MCF 10A (cell line): ENCODE results near the gene UNKL. TPM values are rescaled to one million over a fixed set of nuclear protein-coding genes. Genes with fewer than 3 reads are reported as not detected.

Experiments used
- BruUV-seq: library from RNA; stranded (reverse); fragments of 400-500 nt; replicated peaks from 2 replicates; lab custom pipeline; 2021; lab: Mats Ljungman, UMichigan
- CTCF ChIA-PET: fragments of 300-600 bp; sonication (Branson Sonifier 250); formaldehyde crosslinking; extraction: SDS; loops from one replicate; lab custom pipeline; 2021; ENCODE audit warnings: antibody characterized with exemption, inconsistent platforms; lab: Yijun Ruan, JAX
- POLR2A ChIA-PET: fragments of 300-600, 350-650 bp; sonication (Branson Sonifier 250); formaldehyde crosslinking; extraction: SDS; loops from one replicate; lab custom pipeline; 2020; ENCODE audit warnings: antibody characterized with exemption, inconsistent platforms; lab: Yijun Ruan, JAX
- DNase-seq: peaks from one replicate; pipeline ENCODE4 v3.0.0-alpha.2; 2018; ENCODE audit not compliant: unreplicated experiment
- H3K27ac Mint-ChIP-seq: one replicate; pipeline ENCODE4 v1.8.0; 2022; ENCODE audit warnings: mild to moderate bottlenecking, low read depth, mixed read lengths; ENCODE audit not compliant: unreplicated experiment
- H3K27me3 Mint-ChIP-seq: one replicate; pipeline ENCODE4 v1.8.0; 2022; ENCODE audit warnings: mixed read lengths; ENCODE audit not compliant: insufficient read depth, unreplicated experiment
- H3K36me3 Mint-ChIP-seq: one replicate; pipeline ENCODE4 v1.8.0; 2022; ENCODE audit warnings: mild to moderate bottlenecking, moderate library complexity, mixed read lengths; ENCODE audit not compliant: insufficient read depth, unreplicated experiment
- H3K4me1 Mint-ChIP-seq: one replicate; pipeline ENCODE4 v1.8.0; 2022; ENCODE audit warnings: mixed read lengths; ENCODE audit not compliant: insufficient read depth, unreplicated experiment
- H3K4me3 Mint-ChIP-seq: one replicate; pipeline ENCODE4 v1.8.0; 2022; ENCODE audit warnings: mild to moderate bottlenecking, moderate library complexity, mixed read lengths; ENCODE audit not compliant: unreplicated experiment
- H3K9me3 Mint-ChIP-seq: one replicate; pipeline ENCODE4 v1.8.0; 2022; ENCODE audit warnings: mixed read lengths; ENCODE audit not compliant: unreplicated experiment
- intact Hi-C: fragments of 100-400 bp; cut with micrococcal nuclease; formaldehyde crosslinking; loops from 2 replicates; pipeline ENCODE4 v1.14.1; 2022
- total RNA-seq: library from RNA; stranded (reverse); gene quantifications from 2 replicates; pipeline ENCODE4 v1.2.3, GENCODE V29; 2022
- TF ChIP-seq, protein P1 (sequence below): fragments of 200-600 bp; IDR thresholded peaks from one replicate; pipeline ENCODE4 v1.8.0; 2022; ENCODE audit warnings: antibody characterized with exemption, mild to moderate bottlenecking; ENCODE audit not compliant: unreplicated experiment

The UNKL gene
- total RNA-seq, 1 experiment from 2014 or later, result 12.3 TPM

DNA sequence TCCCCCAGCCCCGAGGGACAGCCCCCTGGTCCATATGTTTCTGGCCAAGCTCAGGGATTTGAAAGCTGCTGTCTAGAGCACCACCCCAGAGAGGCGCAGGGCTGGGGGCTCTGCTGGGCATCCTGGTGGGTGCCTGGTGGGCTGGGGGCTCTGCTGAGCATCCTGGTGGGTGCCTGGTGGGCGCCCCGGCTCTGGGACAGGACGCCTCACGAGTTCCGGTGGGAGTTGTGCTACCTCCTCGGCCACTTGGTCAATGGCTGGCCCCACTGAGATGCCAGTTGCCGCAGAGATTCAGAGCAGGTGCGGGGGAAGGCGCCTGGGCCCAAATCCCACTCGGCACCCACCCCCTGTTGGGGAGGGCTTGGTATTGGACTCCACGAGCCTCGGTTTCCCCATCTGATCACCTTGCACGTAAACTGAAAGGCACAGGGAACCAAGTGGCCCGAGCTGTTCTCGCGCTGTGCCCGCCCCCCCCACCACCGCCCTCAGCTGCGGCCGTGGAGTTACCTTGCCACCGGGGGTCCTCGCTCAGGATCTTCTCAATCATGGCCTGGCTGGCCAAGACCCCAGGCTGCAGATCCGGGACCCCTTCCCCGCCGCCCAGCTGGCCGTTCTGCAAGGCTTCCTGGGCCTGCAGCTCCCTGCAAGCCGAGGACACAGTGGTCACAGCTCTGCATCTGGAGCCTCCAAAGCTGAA is 13.3 kb downstream of the UNKL start:
- Mint-ChIP-seq H3K4me1 (no peaks in the 10 kb centered on the region), H3K27me3 (no peaks in the 10 kb centered on the region), H3K36me3 (peaks cover 21% of the 10 kb centered on the region), H3K9me3 (no peaks in the 10 kb centered on the region), H3K27ac (no peak overlapping the region), H3K4me3 (no peak overlapping the region)
- TF ChIP-seq, protein P1, sequence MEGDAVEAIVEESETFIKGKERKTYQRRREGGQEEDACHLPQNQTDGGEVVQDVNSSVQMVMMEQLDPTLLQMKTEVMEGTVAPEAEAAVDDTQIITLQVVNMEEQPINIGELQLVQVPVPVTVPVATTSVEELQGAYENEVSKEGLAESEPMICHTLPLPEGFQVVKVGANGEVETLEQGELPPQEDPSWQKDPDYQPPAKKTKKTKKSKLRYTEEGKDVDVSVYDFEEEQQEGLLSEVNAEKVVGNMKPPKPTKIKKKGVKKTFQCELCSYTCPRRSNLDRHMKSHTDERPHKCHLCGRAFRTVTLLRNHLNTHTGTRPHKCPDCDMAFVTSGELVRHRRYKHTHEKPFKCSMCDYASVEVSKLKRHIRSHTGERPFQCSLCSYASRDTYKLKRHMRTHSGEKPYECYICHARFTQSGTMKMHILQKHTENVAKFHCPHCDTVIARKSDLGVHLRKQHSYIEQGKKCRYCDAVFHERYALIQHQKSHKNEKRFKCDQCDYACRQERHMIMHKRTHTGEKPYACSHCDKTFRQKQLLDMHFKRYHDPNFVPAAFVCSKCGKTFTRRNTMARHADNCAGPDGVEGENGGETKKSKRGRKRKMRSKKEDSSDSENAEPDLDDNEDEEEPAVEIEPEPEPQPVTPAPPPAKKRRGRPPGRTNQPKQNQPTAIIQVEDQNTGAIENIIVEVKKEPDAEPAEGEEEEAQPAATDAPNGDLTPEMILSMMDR, result no peak
- ChIA-PET POLR2A (interaction anchor here (0.7 to 1.3 kb wide), 3 partner anchors 10 to 20 kb away, joined by 3 to 4 read pairs (median 3); no protein-coding TSS in a partner anchor), CTCF (interaction anchor here (0.5 to 0.6 kb wide), 2 partner anchors 39 to 207 kb away, joined by 3 to 4 read pairs; no protein-coding TSS in a partner anchor)
- DNase-seq, result no peak
- BruUV-seq, result no TSS peak
- intact Hi-C loops, result no loop called here

GRCh38 chr16:1398826-1399581 is 15.5 kb downstream of the UNKL start:
- Mint-ChIP-seq H3K27me3 (no peaks in the 10 kb centered on the region), H3K36me3 (peaks cover 25% of the 10 kb centered on the region), H3K9me3 (no peaks in the 10 kb centered on the region), H3K27ac (no peak overlapping the region), H3K4me1 (no peaks in the 10 kb centered on the region), H3K4me3 (no peak overlapping the region)
- no peak for DNase-seq
- intact Hi-C loops, result no loop called here
- TF ChIP-seq, protein P1, result no peak
- ChIA-PET POLR2A (no interaction called here), CTCF (no interaction called here)
- BruUV-seq, result no TSS peak

GRCh38 chr16:1398351-1398750 is 16.2 kb downstream of the UNKL start:
- H3K36me3 Mint-ChIP-seq, result peaks cover 20% of the 10 kb centered on the region
- intact Hi-C loops, result no loop called here
- no TSS peak for BruUV-seq
- POLR2A ChIA-PET, result interaction anchor here (1.4 kb wide), 1 partner anchor 10 kb away, joined by 4 read pairs; no protein-coding TSS in a partner anchor
- H3K27ac Mint-ChIP-seq, result no peak overlapping the region
- no peak overlapping the region for H3K4me3 Mint-ChIP-seq
- CTCF ChIA-PET, result no interaction called here
- no peaks in the 10 kb centered on the region for H3K27me3 Mint-ChIP-seq
- no peak for DNase-seq
- TF ChIP-seq, protein P1, result no peak
- H3K4me1 Mint-ChIP-seq, result no peaks in the 10 kb centered on the region
- H3K9me3 Mint-ChIP-seq, result no peaks in the 10 kb centered on the region

DNA sequence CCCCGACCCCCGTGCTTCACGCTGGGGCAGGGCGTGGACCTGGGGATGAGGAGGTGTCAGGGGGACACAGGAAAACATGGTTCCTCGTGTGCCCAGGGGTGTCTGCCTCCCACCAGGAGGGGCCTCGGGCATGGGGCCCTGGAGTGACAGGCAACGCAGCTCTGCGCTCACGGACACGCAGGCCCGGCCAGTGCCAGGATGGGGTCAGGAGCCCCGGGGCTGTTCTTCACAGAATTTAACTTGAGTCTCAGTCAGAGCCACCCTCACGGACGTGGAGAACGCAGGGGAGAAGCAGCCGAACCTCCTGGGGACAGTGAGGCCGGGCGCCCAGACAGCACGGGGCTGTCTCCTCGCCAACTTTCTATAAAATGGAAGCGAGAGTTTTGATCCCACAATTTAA is 16.7 kb downstream of the UNKL start:
- Mint-ChIP-seq H3K4me1 (no peaks in the 10 kb centered on the region), H3K36me3 (peaks cover 15% of the 10 kb centered on the region), H3K27ac (no peak overlapping the region), H3K27me3 (no peaks in the 10 kb centered on the region), H3K9me3 (no peaks in the 10 kb centered on the region), H3K4me3 (no peak overlapping the region)
- no peak for DNase-seq
- intact Hi-C loops, result no loop called here
- ChIA-PET CTCF (no interaction called here), POLR2A (interaction anchor here (1.4 kb wide), 1 partner anchor 10 kb away, joined by 4 read pairs; no protein-coding TSS in a partner anchor)
- TF ChIP-seq, protein P1, result no peak
- BruUV-seq, result no TSS peak
